HFFc6 (cell line): ENCODE data around the gene EHBP1L1. TPM values are rescaled to one million over a fixed set of nuclear protein-coding genes. Genes with fewer than 3 reads are reported as not detected.
A peak's percentile ranks its signal among the peaks of the same experiment; 100 is the strongest.

Source experiments
- DNase-seq: peaks from one replicate; pipeline ENCODE4 v3.0.0-alpha.2; 2018
- H3K27ac Mint-ChIP-seq: 2 replicates; pipeline ENCODE4 v1.8.0; 2020; ENCODE audit warnings: mild to moderate bottlenecking, mixed read lengths
- H3K27me3 Mint-ChIP-seq: 2 replicates; pipeline ENCODE4 v1.8.0; 2021; ENCODE audit warnings: mild to moderate bottlenecking, moderate library complexity, mixed read lengths; ENCODE audit not compliant: insufficient read depth
- H3K36me3 Mint-ChIP-seq: 2 replicates; pipeline ENCODE4 v1.8.0; 2021; ENCODE audit warnings: low read depth, mixed read lengths
- H3K4me1 Mint-ChIP-seq: 2 replicates; pipeline ENCODE4 v1.8.0; 2020; ENCODE audit warnings: low read depth, mixed read lengths
- H3K4me3 Mint-ChIP-seq: 2 replicates; pipeline ENCODE4 v1.8.0; 2020; ENCODE audit warnings: mild to moderate bottlenecking, moderate library complexity, mixed read lengths
- H3K9me3 Mint-ChIP-seq: 2 replicates; pipeline ENCODE4 v1.8.0; 2020; ENCODE audit warnings: mild to moderate bottlenecking, mixed read lengths
- total RNA-seq, 6 experiments: library from RNA; stranded (reverse); fragmentation: NEBNext Ultra II Directional; extraction: Animal tissue kit (Norgen Biotek cat#: 25700); gene quantifications; 2 replicates in 1 of 6; 3 replicates in 5 of 6; pipeline ENCODE4 v1.2.3, GENCODE V29; 2021
- TF ChIP-seq, protein P1 (sequence below): fragments of 200-600 bp; sonication (generic); IDR thresholded peaks from 2 replicates; pipeline ENCODE4 v1.5.0; 2021; ENCODE audit warnings: antibody characterized with exemption, mild to moderate bottlenecking

EHBP1L1 gene
- total RNA-seq, 6 experiments from 2014 or later, result 47.5 to 69.3 (median 61.3) TPM

DNA sequence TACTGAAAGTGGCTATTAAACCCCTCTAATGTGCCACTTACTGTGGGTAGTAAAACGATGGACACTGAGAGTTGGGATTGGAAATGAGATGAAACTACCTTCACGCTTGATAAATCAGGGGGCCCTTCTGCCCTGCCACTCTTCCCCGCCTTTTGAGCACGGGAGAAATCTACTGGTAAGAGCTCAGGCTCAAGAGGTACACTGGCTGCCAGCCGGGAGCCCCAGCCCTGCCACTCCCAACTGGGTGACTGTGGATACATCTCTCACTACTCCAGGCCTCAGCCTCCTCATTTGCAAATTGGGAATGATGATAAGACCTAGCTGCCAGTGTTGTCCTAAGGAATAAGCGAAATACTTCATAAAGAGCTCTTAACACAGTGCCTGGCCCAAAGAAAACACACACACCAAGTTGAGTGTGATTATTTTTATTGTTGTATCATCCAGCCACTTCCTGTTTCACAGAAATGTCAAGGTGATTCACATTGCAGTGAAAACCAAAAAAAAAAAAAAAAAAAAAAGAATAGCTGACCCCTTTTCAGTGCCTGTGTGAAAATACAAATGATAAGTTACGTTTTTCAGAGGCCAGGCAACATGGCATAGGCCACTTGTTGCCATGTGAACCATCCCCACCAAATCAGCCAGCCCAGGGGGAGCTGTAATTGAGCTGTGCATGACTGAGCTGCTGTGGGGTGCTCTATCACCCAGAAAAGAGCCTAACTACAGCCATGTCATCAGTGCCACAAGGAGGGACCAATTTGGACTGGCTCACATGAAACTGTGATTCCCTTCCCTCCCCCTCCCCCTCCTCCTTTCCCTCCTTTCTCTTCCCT lies 10.0 kb upstream of the EHBP1L1 start:
- Mint-ChIP-seq H3K4me1 (peaks cover 46% of the 10 kb centered on the region), H3K27me3 (peaks cover 7% of the 10 kb centered on the region), H3K9me3 (no peaks in the 10 kb centered on the region), H3K4me3 (no peak overlapping the region), H3K27ac (peak overlapping the region; percentile 56; the same call in 1 of the 2 replicates), H3K36me3 (peaks cover 12% of the 10 kb centered on the region)
- DNase-seq, result no peak
- TF ChIP-seq, protein P1, sequence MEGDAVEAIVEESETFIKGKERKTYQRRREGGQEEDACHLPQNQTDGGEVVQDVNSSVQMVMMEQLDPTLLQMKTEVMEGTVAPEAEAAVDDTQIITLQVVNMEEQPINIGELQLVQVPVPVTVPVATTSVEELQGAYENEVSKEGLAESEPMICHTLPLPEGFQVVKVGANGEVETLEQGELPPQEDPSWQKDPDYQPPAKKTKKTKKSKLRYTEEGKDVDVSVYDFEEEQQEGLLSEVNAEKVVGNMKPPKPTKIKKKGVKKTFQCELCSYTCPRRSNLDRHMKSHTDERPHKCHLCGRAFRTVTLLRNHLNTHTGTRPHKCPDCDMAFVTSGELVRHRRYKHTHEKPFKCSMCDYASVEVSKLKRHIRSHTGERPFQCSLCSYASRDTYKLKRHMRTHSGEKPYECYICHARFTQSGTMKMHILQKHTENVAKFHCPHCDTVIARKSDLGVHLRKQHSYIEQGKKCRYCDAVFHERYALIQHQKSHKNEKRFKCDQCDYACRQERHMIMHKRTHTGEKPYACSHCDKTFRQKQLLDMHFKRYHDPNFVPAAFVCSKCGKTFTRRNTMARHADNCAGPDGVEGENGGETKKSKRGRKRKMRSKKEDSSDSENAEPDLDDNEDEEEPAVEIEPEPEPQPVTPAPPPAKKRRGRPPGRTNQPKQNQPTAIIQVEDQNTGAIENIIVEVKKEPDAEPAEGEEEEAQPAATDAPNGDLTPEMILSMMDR, result no peak

DNA sequence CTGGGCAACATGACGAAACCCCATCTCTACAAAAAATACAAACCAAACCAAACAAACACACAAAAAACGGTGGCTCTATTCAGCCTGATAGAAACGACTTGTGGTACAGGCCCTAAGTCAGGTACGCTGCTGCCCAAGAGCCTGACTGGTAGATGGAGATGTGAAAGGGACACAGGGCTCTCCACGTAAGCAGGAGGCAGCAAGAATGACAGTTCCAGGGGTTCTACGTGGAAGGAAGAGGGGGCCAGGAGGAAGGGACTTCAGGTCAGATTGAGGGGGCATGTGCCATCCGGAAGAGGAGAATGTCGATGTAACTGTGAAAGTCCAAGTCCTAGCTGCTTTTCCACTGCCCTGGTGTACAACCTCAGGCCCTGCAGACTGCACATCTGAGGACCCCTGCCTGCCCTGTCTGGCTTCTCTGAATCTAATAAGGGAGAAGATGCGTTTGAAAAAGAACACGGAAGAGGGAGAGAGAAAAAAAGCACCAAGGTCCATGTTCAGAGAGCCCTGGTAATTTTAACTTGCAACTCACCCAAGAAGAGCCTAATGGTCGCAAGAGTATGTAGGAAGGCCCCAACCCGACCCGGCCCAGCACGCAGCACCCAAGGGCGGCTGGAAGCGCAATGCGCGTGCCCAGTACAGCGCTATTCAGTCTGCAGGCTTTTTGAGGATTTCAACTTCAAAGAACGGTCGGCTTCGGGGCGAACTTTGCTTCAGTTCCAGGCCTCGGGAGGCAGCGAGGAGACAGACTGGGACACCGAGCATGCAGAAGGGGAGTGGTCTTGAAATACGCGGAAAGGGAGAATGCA lies 6.5 kb upstream of the EHBP1L1 start:
- TF ChIP-seq, protein P1, result no peak
- Mint-ChIP-seq H3K27ac (peak overlapping the region; percentile 96), H3K4me3 (peak overlapping the region; percentile 100), H3K36me3 (peaks cover 17% of the 10 kb centered on the region), H3K4me1 (peaks cover 60% of the 10 kb centered on the region), H3K27me3 (peaks cover 12% of the 10 kb centered on the region), H3K9me3 (no peaks in the 10 kb centered on the region)
- DNase-seq, result no peak

DNA sequence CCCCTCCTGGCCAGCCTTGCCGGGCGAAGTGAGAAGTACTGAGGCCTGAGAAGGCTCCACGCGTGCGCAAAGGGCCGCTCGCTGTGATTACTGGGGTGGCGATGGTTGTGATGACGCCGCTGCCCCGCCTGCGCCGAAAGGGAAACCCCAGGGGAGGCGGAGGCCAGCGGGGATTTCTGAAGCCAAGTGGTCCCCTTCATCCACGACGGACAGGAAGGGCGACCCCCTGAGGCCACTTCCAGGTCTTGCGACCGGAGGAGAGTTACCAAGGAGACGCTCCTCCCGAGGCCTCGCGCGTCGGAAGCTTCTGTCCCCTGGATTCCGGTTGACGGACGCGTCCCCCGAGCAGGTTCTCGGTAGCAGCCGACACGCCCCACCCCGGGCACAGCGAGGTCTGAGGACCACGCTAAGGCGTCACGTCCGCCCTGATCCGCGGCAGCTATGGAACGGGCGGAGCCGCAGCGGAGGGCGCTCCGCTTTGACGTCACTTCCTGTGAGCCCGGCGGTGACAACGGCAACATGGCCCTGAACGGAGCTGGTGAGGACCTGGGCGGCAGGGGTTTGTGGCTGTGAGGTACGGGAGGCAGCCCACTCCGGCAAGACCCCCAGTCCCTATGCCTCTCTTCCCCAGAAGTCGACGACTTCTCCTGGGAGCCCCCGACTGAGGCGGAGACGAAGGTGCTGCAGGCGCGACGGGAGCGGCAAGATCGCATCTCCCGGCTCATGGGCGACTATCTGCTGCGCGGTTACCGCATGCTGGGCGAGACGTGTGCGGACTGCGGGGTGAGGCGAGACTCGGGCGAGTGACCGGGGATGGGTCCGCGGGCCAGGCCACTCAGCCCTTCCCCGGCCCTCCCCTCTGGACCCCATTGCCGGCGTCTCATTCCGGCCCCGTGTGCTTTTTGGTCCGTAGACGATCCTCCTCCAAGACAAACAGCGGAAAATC lies 5.6 kb upstream of the EHBP1L1 start, which contains the start of gene ZNRD2:
ZNRD2 (plus strand) TSS at position 505 of the 946 bp plus-strand sequence; CDS start at position 520, 15 bp downstream.
- H3K27ac Mint-ChIP-seq, result peak within 1 kb of the TSS; percentile 96
- no peaks in the 10 kb centered on the region for H3K9me3 Mint-ChIP-seq
- H3K4me3 Mint-ChIP-seq, result peak within 1 kb of the TSS; percentile 100
- H3K4me1 Mint-ChIP-seq, result peaks cover 68% of the 10 kb centered on the region
- peak; percentile 99 for DNase-seq
- TF ChIP-seq, protein P1, result peak; percentile 84
- peaks cover 19% of the 10 kb centered on the region for H3K27me3 Mint-ChIP-seq
- H3K36me3 Mint-ChIP-seq, result peaks cover 17% of the 10 kb centered on the region

DNA sequence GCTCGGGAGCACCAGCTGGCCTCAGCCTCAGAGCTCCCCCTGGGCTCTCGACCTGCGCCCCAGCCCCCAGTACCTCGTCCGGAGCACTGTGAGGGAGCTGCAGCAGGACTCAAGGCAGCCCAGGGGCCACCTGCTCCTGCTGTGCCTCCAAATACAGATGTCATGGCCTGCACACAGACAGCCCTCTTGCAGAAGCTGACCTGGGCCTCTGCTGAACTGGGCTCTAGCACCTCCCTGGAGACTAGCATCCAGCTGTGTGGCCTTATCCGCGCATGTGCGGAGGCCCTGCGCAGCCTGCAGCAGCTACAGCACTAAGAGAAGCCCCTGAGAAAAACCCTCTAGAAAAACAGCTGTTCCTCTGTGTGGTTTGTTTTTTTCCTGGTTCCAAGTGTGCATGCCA lies 4.4 kb upstream of the EHBP1L1 start:
- DNase-seq, result no peak
- Mint-ChIP-seq H3K36me3 (peaks cover 17% of the 10 kb centered on the region), H3K4me1 (peaks cover 63% of the 10 kb centered on the region), H3K27me3 (peaks cover 16% of the 10 kb centered on the region), H3K9me3 (no peaks in the 10 kb centered on the region), H3K27ac (peak overlapping the region; percentile 96), H3K4me3 (peak overlapping the region; percentile 100)
- TF ChIP-seq, protein P1, result no peak

DNA sequence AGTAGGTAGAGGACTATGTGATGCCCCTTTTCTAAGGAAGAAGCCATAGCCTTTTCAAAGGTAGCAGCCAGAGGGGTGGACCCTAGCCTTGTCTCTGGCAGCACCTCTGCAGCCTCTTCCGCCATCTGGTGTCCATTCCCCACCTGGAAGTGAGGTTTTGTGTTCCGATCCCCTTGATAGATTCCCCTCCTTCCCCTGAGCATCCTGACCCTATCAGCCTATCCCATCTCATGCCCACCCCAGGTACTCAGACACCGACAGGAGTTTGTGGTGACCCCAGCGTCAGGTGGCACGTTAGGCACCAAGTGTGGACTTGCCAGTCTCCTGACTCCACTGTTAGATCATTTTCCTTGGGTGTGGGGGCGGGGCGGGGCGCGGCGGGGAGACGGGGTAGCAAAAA lies 3.9 kb upstream of the EHBP1L1 start:
- Mint-ChIP-seq H3K4me1 (peaks cover 66% of the 10 kb centered on the region), H3K9me3 (no peaks in the 10 kb centered on the region), H3K4me3 (peak overlapping the region; percentile 100), H3K27ac (peak overlapping the region; percentile 96), H3K27me3 (peaks cover 16% of the 10 kb centered on the region), H3K36me3 (peaks cover 17% of the 10 kb centered on the region)
- DNase-seq, result peak; percentile 46
- TF ChIP-seq, protein P1, result peak; percentile 58
